ENCODE measurements around the gene SESTD1.

The SESTD1 gene

GRCh38 chr2:179264368-179265081 lies at the start of gene SESTD1:
TSS of gene SESTD1 (minus strand) at chr2:179264832. CDS start at chr2:179191841, 72,991 bp downstream.
- peak; percentile 67 for DNase-seq

GRCh38 chr2:179313057-179313456 lies 48.4 kb upstream of the SESTD1 start:
- DNase-seq = no peak

- DNase-seq = no peak
These were observed 46.5 kb upstream of the SESTD1 start for GRCh38 chr2:179311101-179311500.

DNA sequence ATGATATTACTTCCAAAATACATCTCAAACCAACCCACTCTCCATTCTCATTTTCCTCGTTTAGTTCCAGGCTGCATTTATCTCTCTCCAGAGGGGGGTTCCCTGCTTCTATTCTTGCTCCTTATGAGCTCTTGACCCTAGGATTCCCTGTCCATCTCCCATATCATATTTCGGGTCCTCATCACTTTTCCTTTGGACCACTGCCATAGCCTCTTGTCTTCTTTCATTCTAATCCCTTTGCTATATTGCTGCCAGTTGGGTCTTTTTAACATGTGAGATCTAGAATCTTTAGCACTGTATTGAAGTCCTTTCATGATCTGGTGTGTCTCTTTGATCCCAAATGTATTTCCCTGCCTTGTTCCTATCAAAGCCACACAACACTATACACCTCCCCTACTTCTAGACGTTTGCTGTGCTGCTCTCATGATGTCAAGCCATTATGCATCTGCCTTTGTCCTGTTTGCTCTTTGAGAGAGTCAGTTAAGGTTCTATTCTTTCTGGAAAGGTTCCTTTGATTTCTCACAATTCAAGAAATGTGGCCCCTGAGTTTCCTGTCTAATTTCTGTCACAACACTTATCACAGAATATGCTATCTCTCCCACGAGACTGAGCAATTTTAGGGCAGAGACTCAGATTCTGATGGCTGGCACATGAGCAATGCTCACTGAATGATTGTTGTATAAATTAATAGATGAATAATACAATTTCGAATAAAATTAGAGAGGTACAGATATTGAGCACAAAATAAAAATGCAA lies 43.2 kb upstream of the SESTD1 start:
- no peak for DNase-seq

GRCh38 chr2:179305125-179305524 lies 40.5 kb upstream of the SESTD1 start:
- DNase-seq = no peak

DNA sequence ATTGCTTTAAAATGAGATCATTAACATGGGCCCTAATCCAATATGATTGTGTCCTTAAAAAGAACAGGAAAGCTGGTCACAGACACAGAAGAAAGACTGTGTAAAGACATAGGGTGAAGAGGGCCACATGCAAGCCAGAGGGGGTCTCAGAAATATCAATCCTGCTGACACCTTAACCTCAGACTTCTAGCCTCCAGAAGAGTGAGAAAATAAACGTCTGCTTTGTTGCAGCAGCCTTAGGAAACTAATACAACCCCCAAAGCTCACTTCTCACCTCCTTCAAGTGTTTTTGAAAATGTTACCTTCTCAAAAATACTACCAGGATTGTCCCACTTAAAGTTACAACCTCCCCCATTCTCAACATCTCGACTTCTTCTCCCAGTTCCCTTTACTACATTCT lies 39.8 kb upstream of the SESTD1 start:
- DNase-seq = no peak

GRCh38 chr2:179302764-179303571 lies 38.3 kb upstream of the SESTD1 start:
- no peak for DNase-seq

GRCh38 chr2:179302149-179302548 lies 37.5 kb upstream of the SESTD1 start:
- DNase-seq = no peak

DNA sequence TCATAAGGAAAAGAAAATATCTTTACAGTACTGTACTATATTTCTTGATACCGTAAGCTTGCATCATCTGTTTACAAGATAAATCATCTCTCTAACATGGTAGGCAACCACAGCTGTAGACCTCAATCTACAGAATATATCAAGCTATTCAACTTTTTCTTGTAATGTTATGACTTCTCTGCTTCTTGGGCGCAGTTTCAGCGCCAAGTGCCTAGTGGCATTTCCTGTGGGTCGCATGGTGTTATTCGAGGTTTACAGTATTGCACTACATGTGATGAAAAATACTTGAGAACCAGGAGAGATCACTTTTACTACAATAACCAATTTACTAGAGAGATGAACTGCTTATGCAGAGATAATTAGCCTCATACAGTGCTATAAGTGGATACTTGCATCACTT lies 34.0 kb upstream of the SESTD1 start:
- DNase-seq = no peak

DNA sequence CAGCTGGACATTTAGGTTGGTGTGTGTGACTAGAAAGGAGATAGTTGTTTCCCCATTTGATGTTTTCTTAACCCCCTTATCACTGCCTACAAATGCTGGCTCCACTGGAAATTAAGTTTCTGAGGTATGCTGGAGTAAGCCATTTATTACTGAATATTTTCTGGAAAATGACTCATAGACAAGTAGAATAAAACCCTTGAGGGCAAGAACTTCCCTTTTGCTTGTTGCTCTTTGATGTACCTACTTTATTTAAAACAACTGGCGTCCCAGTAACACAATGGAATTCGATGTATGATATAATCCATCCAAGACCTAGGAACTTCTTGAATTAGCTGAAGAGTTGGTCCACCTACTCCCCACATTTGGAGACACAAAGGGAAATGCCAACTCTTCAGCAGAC lies 33.3 kb upstream of the SESTD1 start:
- DNase-seq = no peak

- DNase-seq = no peak
These were observed 25.7 kb upstream of the SESTD1 start for GRCh38 chr2:179290329-179290728.

DNA sequence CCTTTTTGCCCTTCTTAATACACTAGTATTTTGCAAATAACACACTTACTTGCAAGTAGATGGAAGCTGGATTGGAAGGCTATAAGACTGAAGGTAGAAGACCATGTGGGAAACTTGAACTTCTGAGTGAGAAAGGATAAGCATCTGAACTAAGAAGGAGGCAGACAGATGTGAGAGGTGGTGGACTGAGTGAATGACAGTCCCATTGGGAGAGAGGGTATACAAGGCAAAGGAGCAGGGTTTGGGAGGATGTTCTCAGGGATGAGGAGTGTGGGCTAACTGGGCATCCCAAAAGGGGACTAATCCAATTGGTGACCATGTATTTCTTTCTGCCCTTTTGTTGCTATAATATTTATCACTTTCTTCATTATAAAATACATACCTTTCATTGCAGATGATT lies 20.4 kb upstream of the SESTD1 start:
- DNase-seq = no peak

- DNase-seq = no peak
These were observed 13.0 kb upstream of the SESTD1 start for GRCh38 chr2:179277429-179278196.

DNA sequence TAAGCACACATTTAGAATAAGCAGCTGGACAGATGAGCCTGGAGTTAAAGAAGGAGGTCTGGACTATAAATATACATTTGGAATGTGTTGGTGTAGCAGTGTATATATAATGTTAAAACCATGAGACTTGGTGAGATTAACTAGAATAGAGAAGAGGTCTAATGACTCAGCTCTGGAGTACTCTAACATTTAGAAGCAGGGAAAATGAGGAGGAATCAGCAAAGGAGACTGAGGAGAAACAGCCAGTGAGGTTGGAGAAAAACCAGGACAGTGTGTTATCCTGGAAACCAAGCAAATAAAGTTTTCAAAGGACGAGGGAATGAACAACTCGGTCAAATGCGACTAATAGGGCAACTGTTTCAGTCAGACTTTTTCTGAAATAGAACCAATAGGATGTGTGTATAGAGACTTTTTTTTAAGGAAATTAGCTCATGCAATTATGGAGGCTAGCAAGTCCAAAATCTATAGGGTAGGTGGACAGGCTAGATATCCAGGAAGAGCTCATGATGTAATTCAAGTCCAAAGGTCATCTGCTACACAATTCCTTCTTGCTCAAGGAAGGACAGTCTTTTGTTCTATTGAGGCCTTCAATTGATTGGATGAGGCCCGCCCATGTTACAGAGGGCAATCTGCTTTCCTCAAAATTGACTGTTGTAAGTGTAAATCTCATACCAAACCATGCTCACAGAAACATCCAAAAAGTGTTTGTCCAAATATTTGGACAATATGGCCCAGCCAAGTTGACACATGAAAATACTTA lies 10.8 kb upstream of the SESTD1 start:
- DNase-seq = no peak

DNA sequence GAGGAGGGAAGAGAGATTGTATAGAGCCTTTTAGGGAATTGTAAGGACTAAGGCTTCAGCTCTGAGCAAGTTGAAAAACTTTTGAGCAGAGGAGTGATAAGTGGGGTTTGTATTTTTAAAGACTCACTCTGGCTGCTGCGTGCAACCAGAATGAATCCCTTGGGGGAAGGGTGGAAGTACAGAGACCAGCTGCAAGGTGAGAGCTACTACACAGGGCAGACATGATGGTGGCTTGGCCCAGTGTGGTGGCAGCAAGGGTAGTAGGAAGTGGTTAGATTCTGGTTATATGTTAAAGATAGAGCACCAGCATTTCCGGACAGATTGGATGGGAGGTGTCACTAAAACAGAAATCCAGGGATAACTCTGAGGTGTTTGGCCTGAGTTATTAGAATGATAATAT lies 10.1 kb upstream of the SESTD1 start:
- no peak for DNase-seq

DNA sequence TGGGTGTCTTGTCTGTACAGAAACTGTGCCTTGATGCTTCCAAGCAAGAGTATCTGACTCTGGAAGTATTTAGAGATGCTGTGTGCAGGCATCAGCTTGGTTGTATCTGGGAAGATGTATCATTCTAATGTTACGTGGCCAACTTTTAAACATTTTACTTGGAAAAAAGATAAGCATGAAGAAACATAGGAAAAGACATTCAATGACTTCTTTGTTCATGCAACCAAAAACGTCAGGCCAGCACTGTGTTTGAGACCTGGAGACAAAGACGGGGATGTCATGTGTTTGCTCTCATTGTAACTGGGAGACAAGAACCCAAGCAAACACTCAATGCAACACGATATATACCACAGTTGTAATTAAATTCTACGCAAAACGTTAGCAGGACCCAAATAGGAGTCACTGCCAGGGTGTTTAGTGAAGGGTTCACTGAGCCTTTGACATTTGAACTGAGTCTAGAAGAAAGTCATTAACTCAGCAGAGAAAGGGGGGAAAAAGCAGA lies 8.9 kb upstream of the SESTD1 start:
- no peak for DNase-seq

DNA sequence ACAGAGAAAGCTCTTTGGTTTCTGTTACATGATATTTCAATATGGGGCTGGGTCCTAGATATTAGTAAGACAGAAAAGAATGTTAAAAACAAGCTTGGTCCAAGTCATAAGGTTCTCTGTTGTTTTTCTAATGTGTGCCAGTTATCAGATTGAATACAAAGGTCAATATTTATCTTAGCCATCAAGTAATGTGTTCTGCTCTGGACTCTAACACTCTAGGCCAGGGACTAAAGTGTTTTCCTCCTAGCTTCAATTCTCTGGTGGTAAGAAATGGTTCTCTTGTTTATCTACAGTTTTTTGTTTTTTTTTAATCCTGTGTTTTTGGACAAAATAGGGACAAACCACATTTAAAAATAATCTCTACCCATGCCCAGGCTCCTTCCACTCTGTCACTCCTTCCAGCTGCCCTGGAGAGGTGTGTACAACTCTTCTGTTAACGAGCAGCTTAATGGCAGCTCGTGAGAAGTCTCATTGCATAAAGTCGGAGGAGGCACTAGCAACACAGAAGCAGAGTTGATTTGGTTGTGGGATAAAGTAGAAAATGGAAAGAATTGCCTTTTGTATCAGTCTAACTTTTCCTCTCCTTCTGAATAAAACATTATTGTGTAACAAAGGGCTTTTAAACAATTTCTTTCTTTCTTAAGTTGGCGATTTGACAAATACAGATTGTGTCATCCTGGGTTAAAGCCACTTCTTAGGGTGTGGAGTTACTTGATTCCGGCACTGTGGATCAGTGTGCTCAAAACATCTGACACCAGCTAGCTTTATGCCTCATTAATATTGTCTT lies 8.0 kb upstream of the SESTD1 start:
- no peak for DNase-seq

DNA sequence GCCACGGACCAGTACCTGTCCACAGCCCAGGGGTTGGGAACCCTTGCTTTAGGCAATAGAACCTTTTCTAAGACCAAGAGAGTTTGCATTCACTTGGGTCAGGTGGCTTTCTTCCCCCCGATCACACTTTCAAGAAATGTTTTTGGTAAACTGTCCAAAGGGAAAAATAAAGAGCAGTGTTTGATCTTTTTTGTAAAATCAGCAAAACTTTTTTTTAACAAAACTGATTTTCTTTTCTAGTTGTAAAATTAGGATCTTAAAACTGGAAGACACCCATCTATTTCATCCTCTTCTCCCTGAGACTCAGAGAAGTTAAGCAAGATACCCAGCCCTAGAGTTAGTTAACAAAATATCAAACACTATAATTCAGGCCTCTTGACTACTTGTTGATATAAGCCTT lies 6.1 kb upstream of the SESTD1 start:
- DNase-seq = no peak

GRCh38 chr2:179268277-179268925 lies 3.8 kb upstream of the SESTD1 start:
- no peak for DNase-seq

- DNase-seq = no peak
These were observed 1.6 kb upstream of the SESTD1 start for GRCh38 chr2:179266271-179266670.

Measured in CD4-positive, alpha-beta T cell treated with Interleukin-17A for 4 hours (primary cell).